Stimulated activated CD4-positive, alpha-beta T cell treated with anti-CD3 and anti-CD28 coated beads, Interleukin-1b, Interleukin-23, amount 100 ng/mL, for 4 hours (primary cell): Measurements from ENCODE around the gene RGS21.

Experiments used
- DNase-seq, 2 donors: peaks; one replicate each; pipeline ENCODE4 v3.0.0-alpha.2; 2020; ENCODE audit warnings: low read depth in 2 of 2

The RGS21 gene

DNA sequence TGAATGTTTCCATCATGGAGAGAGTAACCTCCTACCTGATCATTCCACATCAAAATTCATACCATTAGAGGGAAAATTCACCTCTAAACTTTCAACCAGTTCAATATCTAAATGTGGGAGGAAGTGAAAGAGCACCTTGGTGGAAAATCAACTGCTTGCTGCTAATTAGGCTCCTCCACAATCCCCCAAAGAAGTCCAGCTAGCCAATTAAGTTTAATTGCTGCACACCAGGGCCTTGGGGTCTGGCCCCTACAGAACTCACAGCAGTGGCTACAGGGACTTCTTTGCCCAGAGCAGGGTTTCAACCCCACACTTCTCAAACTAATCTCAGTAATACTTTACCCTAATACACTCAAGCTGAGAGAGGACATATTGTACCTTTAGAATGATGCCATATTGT lies 62.1 kb downstream of the RGS21 start:
- DNase-seq = no peak

DNA sequence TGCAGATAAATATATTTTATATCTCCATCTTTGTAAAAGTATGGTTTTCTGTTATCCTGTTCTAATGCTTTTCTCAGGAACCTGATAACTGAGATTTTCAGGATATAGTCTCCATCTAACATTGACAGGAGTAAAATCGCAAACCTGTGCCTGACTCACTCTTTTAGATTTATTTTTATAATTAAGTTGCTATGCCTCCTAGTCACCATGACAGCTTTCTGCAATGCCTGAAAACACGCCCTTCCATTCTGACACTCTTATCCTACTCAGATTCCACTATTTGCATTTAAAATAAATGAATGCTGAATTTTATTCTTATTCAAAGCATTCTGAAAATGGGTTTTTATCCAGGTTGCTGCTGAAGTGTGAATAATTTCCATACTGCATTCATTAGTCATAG lies 62.8 kb downstream of the RGS21 start:
- DNase-seq = no peak

DNA sequence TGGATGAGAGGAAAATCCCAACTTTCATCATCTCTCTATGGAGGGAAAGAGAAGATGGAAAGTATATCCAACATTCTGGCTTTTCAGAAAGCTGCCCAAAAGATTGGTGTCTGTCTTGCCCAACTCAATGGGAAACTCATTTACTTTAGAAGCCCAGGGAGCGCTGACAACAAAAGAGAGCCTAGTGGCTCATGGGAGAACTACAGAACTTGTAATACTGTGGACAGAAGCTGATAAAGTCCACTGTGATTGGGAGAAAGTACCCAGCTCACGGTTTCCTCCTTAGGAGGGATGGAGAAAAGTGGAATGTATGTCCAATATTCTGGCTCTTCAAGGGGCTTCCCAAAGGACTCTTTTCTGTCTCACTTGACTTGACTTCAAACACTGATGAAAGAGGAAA lies 66.0 kb downstream of the RGS21 start:
- DNase-seq = no peak

DNA sequence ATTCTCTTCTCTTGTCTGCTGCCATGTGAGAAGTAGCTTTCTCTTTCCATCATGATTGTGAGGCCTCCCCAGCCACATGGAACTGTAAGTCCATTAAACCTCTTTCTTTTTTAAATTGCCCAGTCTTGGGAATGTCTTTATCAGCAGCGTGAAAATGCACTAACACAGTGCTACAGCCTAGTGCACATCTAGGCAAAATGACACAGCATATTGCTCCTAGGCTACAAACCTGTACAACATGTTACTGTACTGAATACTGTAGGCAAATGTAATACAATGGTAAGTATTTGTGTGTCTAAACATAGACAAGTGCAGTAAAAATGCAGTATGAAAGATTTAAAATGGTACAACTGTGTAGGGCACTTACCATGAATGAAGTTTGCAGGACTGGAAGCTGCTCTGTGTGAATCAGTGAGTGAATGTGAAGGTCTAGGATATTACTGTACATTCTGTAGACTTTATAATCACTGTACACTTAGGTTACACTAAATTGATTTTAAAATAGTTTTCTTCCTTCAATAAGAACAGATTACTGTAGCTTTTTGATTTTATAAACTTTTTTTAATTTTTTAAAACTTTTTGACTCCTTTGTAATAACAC lies 69.4 kb downstream of the RGS21 start:
- no peak for DNase-seq

DNA sequence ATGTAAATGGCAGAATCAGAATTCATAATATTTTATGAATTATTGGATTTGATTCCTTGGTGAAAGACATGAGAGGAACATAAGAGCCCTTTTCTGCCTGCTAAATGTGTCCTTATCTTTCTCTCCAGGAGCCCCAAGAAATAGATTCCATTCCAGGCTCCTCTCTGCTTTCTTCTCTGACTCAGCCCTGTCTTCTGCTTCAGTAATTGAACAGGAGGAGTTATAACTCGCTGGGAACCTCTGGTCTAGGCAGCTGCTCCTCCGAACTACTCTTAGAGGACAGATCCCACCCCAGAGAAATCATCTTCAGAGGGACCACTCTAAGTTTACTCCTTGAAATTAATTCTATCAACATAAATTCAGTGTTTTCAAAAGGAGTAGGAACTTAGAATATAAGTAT lies 78.4 kb downstream of the RGS21 start:
- no peak for DNase-seq

DNA sequence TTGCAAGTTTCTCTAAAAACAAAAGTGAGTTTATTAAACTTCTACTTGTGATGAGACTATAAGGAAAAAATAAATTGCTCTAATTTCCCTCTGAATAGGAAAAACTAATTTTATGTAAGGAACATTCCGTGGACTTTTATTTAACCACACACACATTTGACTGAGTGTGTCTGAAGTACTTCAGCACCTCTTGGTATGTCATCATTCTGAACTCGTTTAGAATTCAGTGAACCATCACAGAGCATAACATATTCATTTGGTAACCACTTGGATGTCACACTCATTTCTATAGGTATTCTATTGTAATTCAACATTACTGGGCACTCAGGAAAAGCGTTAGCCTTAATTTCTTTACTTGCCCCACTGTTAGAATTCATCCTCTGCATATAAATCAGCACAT lies 79.1 kb downstream of the RGS21 start:
- no peak for DNase-seq

DNA sequence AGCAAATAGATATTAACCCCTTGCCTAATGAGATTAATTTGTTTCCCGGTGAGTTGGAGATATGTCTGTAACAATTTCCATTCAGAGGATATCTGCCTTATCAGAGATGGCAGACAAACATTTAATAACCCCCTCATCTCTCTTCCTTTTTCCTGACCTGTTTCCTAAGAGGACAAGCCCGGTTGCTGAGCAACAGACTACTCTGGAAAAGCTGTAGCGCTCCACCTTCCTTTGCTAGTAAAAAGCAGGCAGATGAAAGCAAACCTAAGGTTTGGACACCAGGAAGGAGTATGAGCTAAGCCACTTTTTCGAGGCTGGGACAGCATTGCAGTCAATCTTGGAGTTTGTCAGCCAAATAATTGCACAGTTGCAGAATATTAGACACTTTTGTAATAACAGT lies 82.4 kb downstream of the RGS21 start:
- DNase-seq = no peak

DNA sequence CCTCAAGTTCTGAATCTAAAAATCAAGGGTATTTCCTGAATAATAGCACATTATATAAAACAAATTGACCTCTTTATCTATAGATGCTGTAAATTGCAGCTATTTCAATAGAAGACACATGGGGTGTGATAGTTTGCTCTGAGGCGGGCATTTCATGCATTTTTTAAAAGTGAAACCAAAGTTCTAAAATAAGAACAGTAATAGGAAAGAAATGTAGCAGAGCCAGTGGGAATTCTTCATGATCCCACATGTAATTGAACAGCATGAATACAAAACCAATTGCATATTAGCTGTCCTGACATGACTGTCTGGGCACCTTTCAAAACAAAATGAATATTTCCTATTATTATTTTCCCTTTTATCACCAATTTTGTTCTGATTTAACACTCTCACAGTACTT lies 85.0 kb downstream of the RGS21 start:
- DNase-seq = no peak

DNA sequence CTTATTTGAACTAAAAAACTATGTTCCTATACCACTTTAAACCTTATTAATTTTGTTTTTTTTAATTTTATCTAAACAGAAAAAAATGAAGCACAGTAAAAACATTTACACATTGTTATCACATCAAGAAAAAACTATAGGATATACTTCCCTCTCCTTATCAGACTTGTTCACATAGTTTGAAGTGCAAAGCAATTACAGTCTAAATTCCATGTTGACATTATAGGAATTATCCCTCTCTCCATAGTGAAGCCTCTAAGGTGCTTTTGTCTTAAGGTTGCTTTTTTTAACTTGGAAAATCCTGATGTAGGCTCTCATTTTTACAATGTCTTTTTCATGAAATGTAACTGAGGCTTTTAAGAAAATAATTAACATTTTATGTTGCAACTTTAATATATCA lies 85.8 kb downstream of the RGS21 start:
- no peak for DNase-seq

DNA sequence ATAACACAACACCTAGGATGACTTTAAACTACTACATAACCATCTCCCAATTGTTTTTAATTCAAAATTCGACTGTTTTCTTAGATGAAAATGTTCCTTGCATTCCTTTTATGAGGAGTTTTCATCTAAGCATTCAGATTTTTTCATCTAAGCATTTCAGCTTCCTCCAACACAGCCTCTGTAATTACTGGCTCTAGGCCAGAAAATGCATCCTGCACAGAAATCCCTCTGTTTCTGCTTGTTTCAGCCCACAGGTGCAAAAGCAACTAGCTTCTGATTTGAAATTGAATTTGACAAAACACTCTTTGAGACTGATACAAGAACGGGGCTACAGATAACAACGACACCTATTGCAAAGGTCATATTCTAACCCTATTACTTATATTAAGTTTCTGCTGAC lies 90.4 kb downstream of the RGS21 start:
- no peak for DNase-seq
